GM19328 (cell line): ENCODE measurements around the gene SLC27A6.

ENCODE experiments used
- ATAC-seq: cut with Tn5 transposase; IDR thresholded peaks from one replicate; pipeline ENCODE4 v1.9.1; 2021; ENCODE audit warnings: mild to moderate bottlenecking, moderate library complexity; ENCODE audit not compliant: unreplicated experiment

Gene SLC27A6

DNA sequence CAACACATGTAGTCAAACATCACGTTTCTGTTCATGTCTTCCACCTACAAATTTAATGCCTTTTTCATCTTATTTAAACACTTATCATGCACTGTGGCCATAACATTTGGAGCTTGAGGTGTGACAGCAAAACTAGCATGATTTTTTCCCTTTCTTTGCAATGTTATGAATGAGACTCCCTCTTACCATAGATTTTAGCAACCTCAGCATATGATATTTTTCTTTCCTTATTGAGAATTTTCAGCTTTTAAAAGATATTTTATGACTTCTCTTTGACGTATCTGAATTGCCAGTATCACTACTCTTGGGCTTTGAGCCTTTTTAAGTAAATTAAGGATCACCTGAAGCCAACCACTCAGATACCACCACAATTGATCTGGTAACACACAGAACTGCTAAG, 96.6 kb downstream of the SLC27A6 start:
- ATAC-seq = no peak

DNA sequence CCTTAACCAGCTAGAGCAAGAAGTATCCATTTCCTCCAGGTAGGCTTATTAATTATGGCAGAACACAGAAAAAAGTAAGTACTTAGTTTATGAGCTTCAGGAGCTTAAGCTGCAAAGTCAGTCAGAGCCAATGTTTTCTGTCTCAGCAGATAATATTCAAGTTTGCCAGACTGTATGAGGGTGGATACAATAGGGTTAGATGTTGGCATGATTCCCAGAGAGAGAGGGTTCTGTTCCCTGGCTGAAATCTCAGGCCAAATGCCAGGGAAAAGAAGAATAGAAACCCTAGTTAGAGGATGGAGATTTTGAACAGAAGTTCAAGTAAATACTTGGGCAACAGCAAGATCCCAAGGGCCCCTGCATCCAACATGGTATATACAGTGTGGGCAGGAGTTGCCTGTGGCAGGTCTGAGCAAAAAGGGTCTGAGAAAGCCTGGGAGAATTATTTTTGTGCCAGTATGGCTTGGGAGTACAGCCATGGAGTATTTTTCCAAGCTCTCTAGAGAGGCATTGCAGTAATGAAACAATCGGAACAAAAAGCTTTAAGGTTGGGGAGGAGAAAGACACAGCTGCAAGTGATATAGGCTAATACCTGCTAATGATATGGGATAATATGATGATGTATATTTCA, 98.3 kb downstream of the SLC27A6 start:
- no peak for ATAC-seq

DNA sequence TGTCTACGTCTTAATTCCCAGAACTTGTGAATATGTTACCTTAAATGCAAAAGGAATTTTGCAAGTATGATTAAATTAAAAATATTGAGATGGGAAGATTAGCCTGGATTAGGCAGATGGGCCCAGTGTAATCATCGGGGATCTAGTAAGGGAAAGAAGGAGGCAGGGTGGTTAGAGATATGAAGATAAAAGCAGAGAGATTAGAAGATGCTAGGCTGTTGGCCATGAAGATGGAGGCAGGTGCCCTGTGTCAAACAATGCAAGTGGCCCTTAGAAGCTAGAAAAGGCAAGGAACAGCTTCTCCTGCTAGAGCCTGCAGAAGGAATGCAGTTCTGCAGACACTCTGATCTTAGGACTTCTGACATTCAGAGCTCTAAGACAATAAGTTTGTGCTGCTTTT, 100.4 kb downstream of the SLC27A6 start:
- no peak for ATAC-seq

DNA sequence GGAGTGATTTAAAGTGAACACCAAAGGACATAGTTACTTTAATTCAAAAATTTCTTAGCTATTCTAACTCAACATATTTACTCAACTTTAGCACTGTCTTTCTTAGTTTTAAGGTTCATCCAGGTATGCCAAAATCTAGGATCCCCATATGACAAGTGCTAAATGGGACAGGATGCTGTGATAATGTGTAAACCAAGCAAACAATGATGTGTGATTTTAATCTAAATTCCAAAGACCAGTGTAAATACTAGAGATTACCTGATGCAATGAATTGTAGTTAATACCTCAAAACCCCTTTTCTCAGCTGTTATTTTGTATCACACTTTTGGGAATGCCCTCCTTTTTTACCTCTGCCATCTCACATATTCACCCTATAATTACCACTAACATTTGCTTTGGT, 102.5 kb downstream of the SLC27A6 start:
- no peak for ATAC-seq

DNA sequence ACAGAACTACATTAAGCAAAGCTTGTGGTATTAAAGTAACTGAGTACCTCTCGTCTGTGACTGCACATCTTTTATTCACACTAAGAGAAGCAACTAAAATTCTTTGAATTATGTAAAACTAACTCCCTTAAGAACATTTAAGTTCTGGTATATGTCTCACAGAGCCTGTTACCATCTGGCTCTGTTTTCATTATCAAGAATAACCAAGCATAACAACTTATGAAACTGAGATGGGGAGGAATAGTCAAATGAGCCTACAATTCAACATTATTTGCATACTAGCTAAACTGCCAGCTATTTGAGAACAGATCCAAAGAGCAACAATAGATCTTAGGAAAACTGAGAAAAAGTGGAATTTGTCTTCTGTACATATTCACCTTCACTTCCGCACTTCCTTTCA, 104.0 kb downstream of the SLC27A6 start:
- peak; percentile 52 for ATAC-seq

DNA sequence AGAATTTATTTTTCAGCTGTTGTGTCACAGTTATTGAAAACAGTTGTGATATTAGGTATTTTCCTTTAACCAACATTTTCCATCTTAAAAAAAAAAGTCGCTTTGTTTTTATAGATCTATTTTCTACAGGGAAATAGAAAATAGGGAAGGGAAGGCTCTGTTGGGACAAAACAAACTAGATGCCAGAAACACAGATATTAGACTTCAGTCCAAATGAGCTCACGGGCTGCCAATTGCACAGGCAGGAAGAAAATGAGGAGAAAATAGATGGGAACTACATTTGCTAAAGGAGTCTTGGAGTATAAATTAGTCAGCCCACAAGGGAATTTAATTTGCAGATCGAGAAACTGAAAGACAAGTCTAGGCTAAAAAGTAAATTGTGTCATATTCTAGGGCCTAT, 107.8 kb downstream of the SLC27A6 start:
- no peak for ATAC-seq

DNA sequence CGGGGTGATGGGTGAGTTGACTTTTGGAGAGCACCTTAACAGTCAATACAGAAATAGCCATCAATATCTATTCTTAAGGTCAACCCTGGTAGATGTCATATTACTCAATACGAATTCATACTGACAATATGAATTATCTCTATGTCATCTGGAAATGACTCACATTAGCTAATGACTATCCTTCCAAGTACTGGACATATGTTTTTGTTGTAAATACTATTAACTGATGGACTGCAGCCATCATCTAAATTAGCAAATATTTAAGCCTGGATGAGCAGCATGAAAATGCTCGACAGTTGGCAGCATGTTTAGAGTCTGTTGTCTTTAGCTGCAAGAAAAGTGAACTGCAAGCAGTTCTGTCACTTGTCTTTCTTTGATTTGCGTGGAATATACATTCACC, 109.6 kb downstream of the SLC27A6 start:
- no peak for ATAC-seq

DNA sequence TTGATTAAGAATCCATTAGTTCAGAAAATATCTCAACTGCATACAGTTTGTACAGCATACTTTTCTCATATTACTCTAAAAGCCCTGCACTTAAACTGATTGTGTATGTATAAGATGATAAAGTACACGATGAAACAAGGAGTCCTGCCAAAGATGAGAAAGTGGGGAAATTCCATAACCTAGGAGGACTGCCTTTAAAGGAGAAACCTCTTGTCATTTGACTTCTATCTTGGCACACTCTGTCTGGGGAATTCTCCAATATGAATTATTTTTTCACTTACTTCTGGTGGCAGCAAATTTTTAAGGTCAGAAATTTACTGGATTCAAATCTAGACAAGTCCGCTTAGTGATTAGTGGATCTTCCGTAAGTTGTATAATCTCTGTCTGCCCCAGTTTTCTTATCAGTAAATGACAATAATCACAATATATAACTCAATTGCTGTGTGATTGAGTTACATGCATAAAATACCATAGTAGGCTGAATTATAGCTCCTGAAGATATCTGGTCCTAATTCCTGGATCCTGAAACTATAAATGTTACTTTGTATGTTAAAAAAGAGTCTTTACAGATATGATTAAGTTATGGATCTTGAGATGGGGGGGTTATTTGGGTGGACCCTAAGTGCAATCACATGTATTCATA, 112.3 kb downstream of the SLC27A6 start:
- no peak for ATAC-seq

DNA sequence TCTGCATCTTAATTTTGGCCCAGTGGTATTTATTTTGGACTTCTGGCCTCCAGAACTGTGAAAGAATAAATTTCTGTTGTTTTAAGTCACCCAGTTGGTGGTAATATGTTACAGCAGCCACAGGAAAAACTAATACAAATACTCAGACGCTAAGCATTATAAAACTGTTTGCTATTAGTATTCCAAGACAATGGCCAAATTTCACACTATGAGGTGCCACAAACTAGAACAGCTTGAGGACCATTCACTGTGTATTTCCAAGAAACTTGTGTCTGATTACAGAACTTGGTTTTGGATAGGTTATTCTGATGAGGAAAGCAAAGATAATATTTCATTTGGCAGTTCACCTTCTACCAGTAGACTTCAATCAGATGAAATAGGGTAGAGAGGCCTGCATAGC, 113.0 kb downstream of the SLC27A6 start:
- no peak for ATAC-seq

DNA sequence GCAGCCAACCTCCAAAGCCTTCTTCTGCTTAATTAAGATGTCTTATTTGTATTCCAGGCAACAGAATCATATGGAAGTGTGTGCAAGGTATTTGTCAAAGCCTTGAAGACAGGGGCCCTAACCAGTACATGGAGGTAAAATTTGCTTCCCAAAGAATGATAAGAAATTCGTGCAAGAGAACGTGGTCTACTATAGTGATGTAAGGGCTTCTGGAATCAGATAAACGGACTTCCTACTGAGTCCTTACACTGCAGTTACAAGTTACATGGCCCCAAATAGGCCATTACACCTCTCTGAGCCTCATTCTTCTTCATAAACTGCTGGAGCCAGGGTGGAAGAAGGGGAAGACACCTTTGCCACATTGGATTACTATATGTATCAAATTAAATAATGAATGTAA, 113.4 kb downstream of the SLC27A6 start:
- ATAC-seq = no peak

DNA sequence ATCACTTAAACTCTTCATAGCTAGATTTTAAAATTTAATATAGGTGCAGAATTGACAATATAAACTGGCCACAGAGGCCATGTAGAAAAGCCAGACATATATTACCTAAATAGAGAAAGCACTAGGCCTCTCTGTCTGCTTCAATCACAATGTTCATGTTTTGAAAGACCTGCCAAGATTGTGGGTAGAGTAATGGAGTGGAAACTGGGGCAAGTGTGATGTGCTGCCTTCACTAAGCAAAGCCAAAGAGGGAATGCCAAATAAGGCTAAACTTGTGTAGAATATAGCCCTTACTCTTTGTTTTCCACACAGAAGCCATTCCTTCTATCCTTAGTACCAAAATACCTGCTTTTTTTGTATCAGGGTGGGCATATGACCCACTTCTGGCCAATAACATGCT, 114.2 kb downstream of the SLC27A6 start:
- no peak for ATAC-seq

DNA sequence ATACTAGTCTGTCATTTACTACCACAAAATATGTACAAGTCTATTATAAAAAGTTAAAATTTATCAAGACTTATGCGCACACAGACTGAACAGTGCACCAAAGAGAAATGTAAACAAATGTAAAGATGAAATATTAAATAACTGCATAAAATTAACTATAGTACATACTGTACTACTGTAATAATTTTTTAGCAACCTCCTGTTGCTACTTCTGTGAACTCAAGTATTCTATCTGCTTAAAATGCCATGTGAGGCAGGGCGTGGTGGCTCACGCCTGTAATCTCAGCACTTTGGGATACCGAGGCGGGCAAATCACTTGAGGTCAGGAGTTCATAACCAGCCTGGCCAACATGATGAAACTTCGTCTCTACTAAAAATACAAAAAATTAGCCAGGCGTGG, 115.5 kb downstream of the SLC27A6 start:
- no peak for ATAC-seq

DNA sequence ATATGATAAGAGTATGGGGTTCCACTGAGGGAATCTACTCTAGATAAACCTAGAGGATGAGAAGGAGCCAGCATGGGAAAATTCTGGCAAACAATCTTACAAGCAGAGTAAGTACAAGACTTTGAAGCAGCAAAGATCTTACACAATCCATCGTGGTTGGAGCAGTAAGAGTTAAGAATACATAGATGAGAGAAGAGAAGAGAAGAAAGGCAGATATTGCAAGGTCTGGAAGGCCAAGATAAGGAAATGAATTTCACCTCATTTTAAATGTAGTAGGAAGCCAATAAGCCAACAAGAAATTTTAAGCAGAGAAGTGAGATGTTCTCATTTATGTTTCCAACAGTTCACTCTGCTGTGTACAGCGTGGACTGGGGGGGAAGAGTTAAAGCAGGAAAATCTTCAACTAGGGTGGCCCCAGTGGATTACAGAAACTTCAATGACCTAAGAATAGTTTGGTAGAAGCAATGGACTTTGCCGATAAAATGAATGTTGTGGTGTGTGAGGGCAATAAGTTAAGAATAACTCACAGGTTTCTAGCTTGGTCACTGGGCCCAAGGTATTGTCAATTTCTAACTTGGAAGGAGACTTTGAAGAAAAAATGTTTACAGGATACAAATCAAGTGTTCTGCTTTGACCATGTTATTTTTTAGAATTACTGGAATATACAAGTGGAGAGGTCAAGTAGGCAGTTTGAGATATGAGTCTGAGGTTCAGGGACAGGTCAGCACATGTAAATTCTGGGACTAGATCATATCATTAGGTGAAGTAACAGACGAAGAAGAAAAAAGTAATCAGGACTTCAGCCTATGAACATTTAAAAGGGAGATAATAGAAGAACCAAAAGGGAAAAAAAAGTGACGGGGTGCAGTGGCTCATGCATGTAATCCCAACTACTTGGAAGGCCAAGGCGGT, 117.2 kb downstream of the SLC27A6 start:
- no peak for ATAC-seq
